Activated T-helper 1 cell treated with anti-CD3 and anti-CD28 coated beads, Interleukin-12 subunit alpha, Interleukin-12 subunit beta, Interleukin-2, Interleukin-4 antibody, amounts not matched to agents 30 ng/mL and 10 ng/mL and 1 ng/mL, durations not matched to agents 14 hours and 24 hours and 36 hours (primary cell): ENCODE results near the gene CRYBB2. TPM values are rescaled to one million over a fixed set of nuclear protein-coding genes. Genes with fewer than 3 reads are reported as not detected.
"Not testable (repeated sequence)": the region's sequence is repeated elsewhere in the genome, so short reads cannot be mapped to it uniquely, and the experiment has no call there.

Experiments
- DNase-seq: peaks from one replicate; pipeline ENCODE4 v3.0.0; 2021; ENCODE audit warnings: low spot score
- H3K27ac Mint-ChIP-seq: one replicate; pipeline ENCODE4 v1.8.0; 2021; ENCODE audit warnings: mild to moderate bottlenecking, mixed read lengths
- H3K27me3 Mint-ChIP-seq: one replicate; pipeline ENCODE4 v1.8.0; 2022; ENCODE audit warnings: mild to moderate bottlenecking, moderate library complexity, mixed read lengths; ENCODE audit not compliant: insufficient read depth
- H3K36me3 Mint-ChIP-seq: one replicate; pipeline ENCODE4 v1.8.0; 2021; ENCODE audit warnings: low read depth, mixed read lengths
- H3K4me1 Mint-ChIP-seq: one replicate; pipeline ENCODE4 v1.8.0; 2021; ENCODE audit warnings: low read depth, mixed read lengths
- H3K4me3 Mint-ChIP-seq: one replicate; pipeline ENCODE4 v1.8.0; 2021; ENCODE audit warnings: mild to moderate bottlenecking, moderate library complexity, mixed read lengths
- H3K9me3 Mint-ChIP-seq: one replicate; pipeline ENCODE4 v1.8.0; 2021; ENCODE audit warnings: mixed read lengths
- intact Hi-C: fragments of 100-400 bp; cut with micrococcal nuclease; formaldehyde crosslinking; loops from one replicate; pipeline ENCODE4 v1.15.1; 2024
- total RNA-seq: library from RNA; stranded (reverse); gene quantifications from 2 replicates; pipeline ENCODE4 v1.2.3, GENCODE V29; 2022

Gene CRYBB2
- total RNA-seq, 1 donor from 2014 or later, result not detected

- H3K36me3 Mint-ChIP-seq, H3K4me1 Mint-ChIP-seq, DNase-seq, intact Hi-C loops, H3K27ac Mint-ChIP-seq, H3K4me3 Mint-ChIP-seq, H3K27me3 Mint-ChIP-seq: not testable (repeated sequence)
- peaks cover 16% of the 10 kb centered on the region for H3K9me3 Mint-ChIP-seq
These were observed 50.6 kb downstream of the CRYBB2 start for GRCh38 chr22:25270061-25270460.

GRCh38 chr22:25273231-25273630, 53.8 kb downstream of the CRYBB2 start:
- H3K4me1 Mint-ChIP-seq, H3K27ac Mint-ChIP-seq, H3K27me3 Mint-ChIP-seq, H3K36me3 Mint-ChIP-seq, DNase-seq, H3K4me3 Mint-ChIP-seq, intact Hi-C loops: not testable (repeated sequence)
- peaks cover 14% of the 10 kb centered on the region for H3K9me3 Mint-ChIP-seq

- DNase-seq, H3K36me3 Mint-ChIP-seq, H3K4me3 Mint-ChIP-seq, H3K4me1 Mint-ChIP-seq, intact Hi-C loops, H3K27me3 Mint-ChIP-seq, H3K9me3 Mint-ChIP-seq, H3K27ac Mint-ChIP-seq: not testable (repeated sequence)
These were observed 54.5 kb downstream of the CRYBB2 start for GRCh38 chr22:25273928-25274327.

DNA sequence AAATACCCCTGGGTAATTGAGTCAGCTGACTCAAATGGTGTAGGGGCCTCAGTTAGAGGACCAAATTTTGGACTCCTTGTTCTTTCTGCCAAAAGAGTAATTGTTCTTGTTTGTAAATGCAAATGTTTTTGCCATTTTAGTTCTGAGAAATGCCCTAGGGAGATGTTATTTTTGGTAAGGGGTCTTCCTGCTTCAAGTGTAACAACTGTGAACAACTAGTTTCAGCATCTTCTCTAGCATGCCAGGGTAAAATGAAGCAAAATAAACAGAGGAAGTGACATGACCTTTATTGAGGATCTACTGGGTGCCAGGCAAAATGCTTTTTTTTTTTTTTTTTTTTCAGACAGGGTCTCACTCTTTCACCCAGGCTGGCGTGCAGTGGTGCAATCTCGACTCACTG, 60.7 kb downstream of the CRYBB2 start:
- H3K9me3 Mint-ChIP-seq, H3K4me1 Mint-ChIP-seq, intact Hi-C loops, H3K27ac Mint-ChIP-seq, H3K36me3 Mint-ChIP-seq, H3K4me3 Mint-ChIP-seq, DNase-seq: not testable (repeated sequence)
- peaks cover 46% of the 10 kb centered on the region for H3K27me3 Mint-ChIP-seq

Other genes with a start within 250 kb of the CRYBB2 start
- 0.60 TPM in 1 of 2 replicates, not detected in the other for gene CRYBB3, start 19.8 kb upstream of the CRYBB2 start, total RNA-seq